IPS-20b (cell line): ENCODE measurements around the gene MRPS18B.

Experiments used
- H3K27ac ChIP-seq: one replicate; pipeline ENCODE4 v1.5.1; 2013; ENCODE audit warnings: low read length
- H3K27me3 ChIP-seq: 2 replicates; pipeline ENCODE4 v1.6.1; 2013; ENCODE audit warnings: mild to moderate bottlenecking, low read length, inconsistent platforms; ENCODE audit not compliant: insufficient read depth
- H3K36me3 ChIP-seq: 2 replicates; pipeline ENCODE4 v1.6.1; 2013; ENCODE audit warnings: low read depth, mild to moderate bottlenecking, inconsistent platforms, low read length, moderate library complexity; ENCODE audit not compliant: insufficient read depth
- H3K4me1 ChIP-seq: 2 replicates; pipeline ENCODE4 v1.6.1; 2013; ENCODE audit warnings: mild to moderate bottlenecking, control low read depth, inconsistent platforms, low read length, moderate library complexity; ENCODE audit not compliant: insufficient read depth
- H3K4me3 ChIP-seq: 2 replicates; pipeline ENCODE4 v1.5.1; 2013; ENCODE audit warnings: mild to moderate bottlenecking, low read length, inconsistent platforms
- H3K9ac ChIP-seq: 2 replicates; pipeline ENCODE4 v1.6.1; 2013; ENCODE audit warnings: low read depth, mild to moderate bottlenecking, inconsistent platforms, low read length, moderate library complexity
- H3K9me3 ChIP-seq: 2 replicates; pipeline ENCODE4 v1.6.1; 2013; ENCODE audit warnings: mild to moderate bottlenecking, low read depth, low read length, inconsistent platforms; ENCODE audit not compliant: insufficient read depth

The MRPS18B gene

GRCh38 chr6:30617565-30618269, at the start of gene MRPS18B:
MRPS18B (plus strand) TSS chr6:30617840; CDS start chr6:30617866, 26 bp downstream.
- Histone ChIP-seq H3K4me1 (peaks cover 16% of the 10 kb centered on the region), H3K9me3 (no peaks in the 10 kb centered on the region), H3K27me3 (no peaks in the 10 kb centered on the region), H3K27ac (peak within 1 kb of the TSS; percentile 83), H3K9ac (peak within 1 kb of the TSS; percentile 98), H3K4me3 (peak within 1 kb of the TSS; percentile 83), H3K36me3 (peaks cover 64% of the 10 kb centered on the region)

GRCh38 chr6:30568245-30568644, 49.4 kb upstream of the MRPS18B start:
- H3K27ac ChIP-seq, result no peak overlapping the region
- no peak overlapping the region for H3K9ac ChIP-seq
- H3K4me3 ChIP-seq, result no peak overlapping the region
- no peaks in the 10 kb centered on the region for H3K9me3 ChIP-seq
- H3K4me1 ChIP-seq, result peaks cover 10% of the 10 kb centered on the region; the same call in 1 of the 2 replicates
- H3K36me3 ChIP-seq, result peaks cover 10% of the 10 kb centered on the region; the same call in 1 of the 2 replicates
- peaks cover 16% of the 10 kb centered on the region for H3K27me3 ChIP-seq

GRCh38 chr6:30570263-30570662, 47.4 kb upstream of the MRPS18B start:
- H3K27ac ChIP-seq, result no peak overlapping the region
- peaks cover 10% of the 10 kb centered on the region; the same call in 1 of the 2 replicates for H3K4me1 ChIP-seq
- H3K9me3 ChIP-seq, result no peaks in the 10 kb centered on the region
- peaks cover 25% of the 10 kb centered on the region for H3K36me3 ChIP-seq
- H3K9ac ChIP-seq, result peak overlapping the region; percentile 87; the same call in 1 of the 2 replicates
- H3K4me3 ChIP-seq, result peak overlapping the region; percentile 87
- H3K27me3 ChIP-seq, result peaks cover 16% of the 10 kb centered on the region

- Histone ChIP-seq H3K9me3 (no peaks in the 10 kb centered on the region), H3K4me1 (peaks cover 10% of the 10 kb centered on the region; the same call in 1 of the 2 replicates), H3K36me3 (peaks cover 30% of the 10 kb centered on the region), H3K9ac (peak overlapping the region; percentile 87), H3K27me3 (peaks cover 16% of the 10 kb centered on the region), H3K4me3 (peak overlapping the region; percentile 87), H3K27ac (no peak overlapping the region)
Observed at GRCh38 chr6:30570740-30571074, 46.9 kb upstream of the MRPS18B start.

GRCh38 chr6:30571075-30571761, 46.4 kb upstream of the MRPS18B start, which contains the start of gene ABCF1:
ABCF1 (plus strand) TSS chr6:30571442; CDS start chr6:30571488, 46 bp downstream.
- Histone ChIP-seq H3K9ac (peak within 1 kb of the TSS; percentile 87), H3K36me3 (peaks cover 32% of the 10 kb centered on the region), H3K4me3 (peak within 1 kb of the TSS; percentile 87), H3K9me3 (no peaks in the 10 kb centered on the region), H3K27ac (no peak within 1 kb of the TSS), H3K4me1 (peaks cover 10% of the 10 kb centered on the region; the same call in 1 of the 2 replicates), H3K27me3 (peaks cover 16% of the 10 kb centered on the region)

GRCh38 chr6:30571762-30572082, 45.9 kb upstream of the MRPS18B start:
- H3K27ac ChIP-seq, result no peak overlapping the region
- H3K9ac ChIP-seq, result peak overlapping the region; percentile 87
- H3K4me3 ChIP-seq, result peak overlapping the region; percentile 87
- peaks cover 10% of the 10 kb centered on the region; the same call in 1 of the 2 replicates for H3K4me1 ChIP-seq
- peaks cover 36% of the 10 kb centered on the region for H3K36me3 ChIP-seq
- H3K27me3 ChIP-seq, result peaks cover 16% of the 10 kb centered on the region
- H3K9me3 ChIP-seq, result no peaks in the 10 kb centered on the region

- peaks cover 10% of the 10 kb centered on the region; the same call in 1 of the 2 replicates for H3K4me1 ChIP-seq
- no peaks in the 10 kb centered on the region for H3K9me3 ChIP-seq
- H3K9ac ChIP-seq, result peak overlapping the region; percentile 87; the same call in 1 of the 2 replicates
- H3K36me3 ChIP-seq, result peaks cover 41% of the 10 kb centered on the region
- peak overlapping the region; percentile 87 for H3K4me3 ChIP-seq
- H3K27me3 ChIP-seq, result peaks cover 16% of the 10 kb centered on the region
- H3K27ac ChIP-seq, result no peak overlapping the region
Observed at GRCh38 chr6:30572148-30572547, 45.5 kb upstream of the MRPS18B start.

- Histone ChIP-seq H3K27ac (no peak overlapping the region), H3K9ac (peak overlapping the region; percentile 87; the same call in 1 of the 2 replicates), H3K4me1 (peaks cover 10% of the 10 kb centered on the region; the same call in 1 of the 2 replicates), H3K36me3 (peaks cover 50% of the 10 kb centered on the region), H3K4me3 (peak overlapping the region; percentile 87; the same call in 1 of the 2 replicates), H3K27me3 (peaks cover 16% of the 10 kb centered on the region), H3K9me3 (no peaks in the 10 kb centered on the region)
Observed at GRCh38 chr6:30573113-30573512, 44.5 kb upstream of the MRPS18B start.

- no peak overlapping the region for H3K4me3 ChIP-seq
- no peaks in the 10 kb centered on the region for H3K27me3 ChIP-seq
- H3K36me3 ChIP-seq, result peaks cover 93% of the 10 kb centered on the region
- H3K4me1 ChIP-seq, result no peaks in the 10 kb centered on the region
- no peaks in the 10 kb centered on the region for H3K9me3 ChIP-seq
- H3K9ac ChIP-seq, result no peak overlapping the region
- H3K27ac ChIP-seq, result no peak overlapping the region
Observed at GRCh38 chr6:30578051-30578450, 39.6 kb upstream of the MRPS18B start.

- Histone ChIP-seq H3K36me3 (peaks cover 100% of the 10 kb centered on the region), H3K27me3 (no peaks in the 10 kb centered on the region), H3K9me3 (no peaks in the 10 kb centered on the region), H3K27ac (no peak overlapping the region), H3K4me1 (no peaks in the 10 kb centered on the region), H3K9ac (no peak overlapping the region), H3K4me3 (no peak overlapping the region)
Observed at GRCh38 chr6:30583921-30584320, 33.7 kb upstream of the MRPS18B start.

- H3K27ac ChIP-seq, result no peak overlapping the region
Observed at GRCh38 chr6:30589754-30590358, 27.8 kb upstream of the MRPS18B start.

More at GRCh38 chr6:30589754-30590358, 27.8 kb upstream of the MRPS18B start:
- peaks cover 98% of the 10 kb centered on the region for H3K36me3 ChIP-seq
- no peak overlapping the region for H3K4me3 ChIP-seq
- no peak overlapping the region for H3K9ac ChIP-seq
- H3K27me3 ChIP-seq, result no peaks in the 10 kb centered on the region
- H3K4me1 ChIP-seq, result no peaks in the 10 kb centered on the region
- H3K9me3 ChIP-seq, result no peaks in the 10 kb centered on the region
